H9 (cell line): ENCODE measurements around the gene TAGLN. TPM values are rescaled to one million over a fixed set of nuclear protein-coding genes. Genes with fewer than 3 reads are reported as not detected.

Experiments
- DNase-seq: peaks from one replicate; pipeline ENCODE4 v3.0.0-alpha.2; 2017
- H2AFZ ChIP-seq: one replicate; pipeline ENCODE4 v1.6.1; 2013; ENCODE audit warnings: mild to moderate bottlenecking, low read length, control low read depth, moderate library complexity
- H2AK5ac ChIP-seq: 2 replicates; pipeline ENCODE4 v1.6.1; 2013; ENCODE audit warnings: low read length, control low read depth, mixed read lengths; ENCODE audit not compliant: insufficient read length
- H2BK120ac ChIP-seq: one replicate; pipeline ENCODE4 v1.6.1; 2013; ENCODE audit warnings: low read depth, mild to moderate bottlenecking, low read length, control low read depth, inconsistent platforms; ENCODE audit not compliant: poor library complexity, severe bottlenecking
- H2BK12ac ChIP-seq: 2 replicates; pipeline ENCODE4 v1.6.1; 2013; ENCODE audit warnings: low read length, control low read depth, mixed read lengths, low read depth; ENCODE audit not compliant: insufficient read length
- H2BK15ac ChIP-seq: 2 replicates; pipeline ENCODE4 v1.6.1; 2013; ENCODE audit warnings: low read depth, low read length, control low read depth
- H2BK20ac ChIP-seq: one replicate; pipeline ENCODE4 v1.6.1; 2013; ENCODE audit warnings: low read depth, mild to moderate bottlenecking, low read length, control low read depth, inconsistent platforms; ENCODE audit not compliant: poor library complexity, severe bottlenecking
- H2BK5ac ChIP-seq: 2 replicates; pipeline ENCODE4 v1.6.1; 2013; ENCODE audit warnings: low read length, control low read depth, mixed read lengths; ENCODE audit not compliant: insufficient read length
- H3K14ac ChIP-seq: 2 replicates; pipeline ENCODE4 v1.6.1; 2013; ENCODE audit warnings: low read length, control low read depth; ENCODE audit not compliant: insufficient read depth
- H3K18ac ChIP-seq: 2 replicates; pipeline ENCODE4 v1.6.1; 2013; ENCODE audit warnings: low read depth, mild to moderate bottlenecking, mixed read lengths, low read length, control low read depth; ENCODE audit not compliant: insufficient read length
- H3K23ac ChIP-seq: 2 replicates; pipeline ENCODE4 v1.6.1; 2013; ENCODE audit warnings: low read length, control low read depth, mixed read lengths, low read depth; ENCODE audit not compliant: insufficient read length
- H3K23me2 ChIP-seq: 2 replicates; pipeline ENCODE4 v1.6.1; 2013; ENCODE audit warnings: low read depth, mild to moderate bottlenecking, mixed read lengths, low read length, control low read depth; ENCODE audit not compliant: insufficient read length, poor library complexity, severe bottlenecking
- H3K27ac ChIP-seq: 2 replicates; pipeline ENCODE4 v1.5.1; 2013; ENCODE audit warnings: low read length, control low read depth, mixed read lengths, low read depth; ENCODE audit not compliant: insufficient read length
- H3K27me3 ChIP-seq: 2 replicates; pipeline ENCODE4 v1.6.1; 2013; ENCODE audit warnings: low read length, control low read depth, inconsistent platforms; ENCODE audit not compliant: insufficient read depth
- H3K4ac ChIP-seq: 2 replicates; pipeline ENCODE4 v1.6.1; 2013; ENCODE audit warnings: low read depth, mild to moderate bottlenecking, control low read depth, inconsistent platforms, low read length, moderate library complexity
- H3K4me1 ChIP-seq: 2 replicates; pipeline ENCODE4 v1.6.1; 2013; ENCODE audit warnings: low read length, control low read depth, inconsistent platforms; ENCODE audit not compliant: insufficient read depth
- H3K4me2 ChIP-seq: 2 replicates; pipeline ENCODE4 v1.6.1; 2013; ENCODE audit warnings: low read length, control low read depth, mixed read lengths; ENCODE audit not compliant: insufficient read length, insufficient read depth
- H3K56ac ChIP-seq: 2 replicates; pipeline ENCODE4 v1.6.1; 2013; ENCODE audit warnings: low read depth, mild to moderate bottlenecking, mixed read lengths, low read length, control low read depth; ENCODE audit not compliant: insufficient read length
- H3K79me1 ChIP-seq: 2 replicates; pipeline ENCODE4 v1.6.1; 2013; ENCODE audit warnings: low read depth, mild to moderate bottlenecking, moderate library complexity, low read length, control low read depth, inconsistent platforms; ENCODE audit not compliant: insufficient read depth, poor library complexity, severe bottlenecking
- H3K79me2 ChIP-seq: 2 replicates; pipeline ENCODE4 v1.6.1; 2013; ENCODE audit warnings: low read length, control low read depth, inconsistent platforms; ENCODE audit not compliant: insufficient read depth
- H3K9ac ChIP-seq: 2 replicates; pipeline ENCODE4 v1.6.1; 2013; ENCODE audit warnings: low read length, control low read depth, mixed read lengths; ENCODE audit not compliant: insufficient read length; ENCODE audit errors: extremely low read depth
- H3K9me3 ChIP-seq: one replicate; pipeline ENCODE4 v1.6.1; 2013; ENCODE audit warnings: low read depth, low read length, inconsistent platforms; ENCODE audit not compliant: control insufficient read depth
- H3T11ph ChIP-seq: one replicate; pipeline ENCODE4 v1.6.1; 2013; ENCODE audit warnings: mild to moderate bottlenecking, low read length, control low read depth, inconsistent platforms
- H4K20me1 ChIP-seq: one replicate; pipeline ENCODE4 v1.6.1; 2013; ENCODE audit not compliant: control insufficient read depth, insufficient read length, insufficient read depth
- H4K5ac ChIP-seq: 2 replicates; pipeline ENCODE4 v1.6.1; 2013; ENCODE audit warnings: low read depth, mild to moderate bottlenecking, mixed read lengths, low read length, control low read depth; ENCODE audit not compliant: insufficient read length
- H4K8ac ChIP-seq: replicated peaks from 2 replicates; pipeline ENCODE4 v1.6.1; 2013; ENCODE audit warnings: low read length, control low read depth, mixed read lengths, low read depth; ENCODE audit not compliant: insufficient read length
- H4K91ac ChIP-seq: 2 replicates; pipeline ENCODE4 v1.6.1; 2013; ENCODE audit warnings: low read depth, mild to moderate bottlenecking, moderate library complexity, mixed read lengths, low read length, control low read depth; ENCODE audit not compliant: insufficient read length
- H3K27ac Mint-ChIP-seq, 3 experiments: 2 replicates in 2 of 3; 3 replicates in 1 of 3; pipeline ENCODE4 v1.8.0; 2020 to 2021; ENCODE audit warnings: mixed read lengths in 3 of 3, mild to moderate bottlenecking in 1 of 3, moderate library complexity in 1 of 3
- H3K27me3 Mint-ChIP-seq: 2 replicates; pipeline ENCODE4 v1.8.0; 2021; ENCODE audit warnings: low read depth, mild to moderate bottlenecking, moderate library complexity, mixed read lengths
- H3K36me3 Mint-ChIP-seq, 3 experiments: 2 replicates in 2 of 3; 3 replicates in 1 of 3; pipeline ENCODE4 v1.8.0; 2020 to 2021; ENCODE audit warnings: low read depth in 3 of 3, mixed read lengths in 3 of 3; ENCODE audit not compliant: insufficient read depth in 1 of 3
- H3K4me1 Mint-ChIP-seq, 2 experiments: 2 replicates each; pipeline ENCODE4 v1.8.0; 2020; ENCODE audit warnings: mixed read lengths in 2 of 2
- H3K4me3 Mint-ChIP-seq, 2 experiments: 2 replicates in 1 of 2; 3 replicates in 1 of 2; pipeline ENCODE4 v1.8.0; 2020 to 2021; ENCODE audit warnings: mild to moderate bottlenecking in 2 of 2, mixed read lengths in 2 of 2, moderate library complexity in 1 of 2
- H3K9me3 Mint-ChIP-seq, 2 experiments: 2 replicates in 1 of 2; 3 replicates in 1 of 2; pipeline ENCODE4 v1.8.0; 2020; ENCODE audit warnings: mild to moderate bottlenecking in 2 of 2, mixed read lengths in 2 of 2, moderate library complexity in 1 of 2
- WGBS: extraction: QIAGEN DNeasy Blood & Tissue Kit; methylation state at CpG from one replicate; pipeline ENCODE4 v1.1.7; 2013; ENCODE audit warnings: missing lambda C conversion rate, low lambda C conversion rate, mixed read lengths; ENCODE audit not compliant: insufficient read length; ENCODE audit errors: extremely low coverage; 5-methylcytosine and 5-hydroxymethylcytosine counted together
- total RNA-seq: library from RNA; stranded (reverse); gene quantifications from 2 replicates; pipeline ENCODE4 v1.2.1, GENCODE V29; 2021
- TF ChIP-seq, protein P1 (sequence below): fragments of 200-600 bp; sonication (generic); conservative IDR thresholded peaks from 3 replicates; pipeline ENCODE4 v1.8.0; 2021; ENCODE audit warnings: antibody characterized with exemption, mild to moderate bottlenecking

Gene TAGLN
- total RNA-seq, 1 experiment from 2014 or later = 176 TPM

DNA sequence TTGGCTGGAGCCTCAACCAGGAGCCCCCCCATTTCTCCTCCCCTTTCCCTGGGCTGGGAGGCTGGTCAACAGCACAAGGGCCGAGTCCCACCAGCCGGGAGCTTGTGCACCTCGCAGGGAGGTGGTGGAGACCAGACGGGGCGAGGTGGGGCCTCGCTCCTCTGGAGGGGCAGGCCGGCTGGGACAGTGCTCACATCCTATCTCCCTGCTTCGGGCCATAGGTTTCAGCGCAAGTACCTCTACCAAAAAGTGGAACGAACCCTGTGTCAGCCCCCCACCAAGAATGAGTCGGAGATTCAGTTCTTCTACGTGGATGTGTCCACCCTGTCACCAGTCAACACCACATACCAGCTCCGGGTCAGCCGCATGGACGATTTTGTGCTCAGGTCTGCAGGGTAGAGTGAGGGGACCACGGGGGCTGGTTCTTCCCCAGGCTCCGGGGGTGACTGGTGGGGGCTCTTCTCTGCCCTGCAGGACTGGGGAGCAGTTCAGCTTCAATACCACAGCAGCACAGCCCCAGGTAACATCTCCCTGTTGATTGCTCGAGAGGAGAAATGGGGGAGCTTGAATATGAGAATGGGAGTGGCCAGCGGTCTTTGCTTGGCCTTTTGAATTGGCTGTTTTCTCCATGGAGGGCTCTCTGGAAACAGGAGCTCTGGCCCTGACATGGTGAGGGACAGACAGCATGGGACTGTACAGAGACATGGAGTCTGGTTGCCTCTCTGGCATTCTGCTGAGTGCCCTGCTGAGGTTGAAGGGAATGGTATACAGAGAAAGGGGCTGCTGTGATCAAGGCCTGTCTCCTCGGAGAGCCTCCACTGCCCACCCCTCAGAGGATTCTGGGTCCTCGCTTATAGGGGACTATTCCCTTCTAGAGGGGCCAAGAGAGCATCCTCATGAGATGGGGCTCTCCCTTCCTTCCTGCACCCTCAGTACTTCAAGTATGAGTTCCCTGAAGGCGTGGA is 17.3 kb upstream of the TAGLN start:
- Histone ChIP-seq H2BK15ac (no peak overlapping the region), H3K56ac (no peak overlapping the region), H2BK12ac (no peak overlapping the region), H2AK5ac (no peak overlapping the region), H4K5ac (no peak overlapping the region), H3K79me1 (no peaks in the 10 kb centered on the region), H2AFZ (no peak overlapping the region), H4K91ac (no peak overlapping the region), H3K9me3 (no peaks in the 10 kb centered on the region), H3K23me2 (peaks cover 14% of the 10 kb centered on the region), H3K27me3 (no peaks in the 10 kb centered on the region), H3K79me2 (no peaks in the 10 kb centered on the region), H2BK20ac (no peak overlapping the region), H3K18ac (no peak overlapping the region), H4K20me1 (no peaks in the 10 kb centered on the region), H3K4ac (no peak overlapping the region), H3K4me1 (peaks cover 6% of the 10 kb centered on the region; the same call in 1 of the 2 replicates), H3T11ph (no peak overlapping the region), H2BK5ac (no peak overlapping the region), H4K8ac (no peak overlapping the region), H3K14ac (no peak overlapping the region), H3K9ac (no peak overlapping the region), H3K23ac (no peak overlapping the region), H3K27ac (no peak overlapping the region), H3K4me2 (no peak overlapping the region), H2BK120ac (no peak overlapping the region)
- no CpG with 5 or more reads among the region's 22 CpGs for WGBS
- TF ChIP-seq, protein P1, sequence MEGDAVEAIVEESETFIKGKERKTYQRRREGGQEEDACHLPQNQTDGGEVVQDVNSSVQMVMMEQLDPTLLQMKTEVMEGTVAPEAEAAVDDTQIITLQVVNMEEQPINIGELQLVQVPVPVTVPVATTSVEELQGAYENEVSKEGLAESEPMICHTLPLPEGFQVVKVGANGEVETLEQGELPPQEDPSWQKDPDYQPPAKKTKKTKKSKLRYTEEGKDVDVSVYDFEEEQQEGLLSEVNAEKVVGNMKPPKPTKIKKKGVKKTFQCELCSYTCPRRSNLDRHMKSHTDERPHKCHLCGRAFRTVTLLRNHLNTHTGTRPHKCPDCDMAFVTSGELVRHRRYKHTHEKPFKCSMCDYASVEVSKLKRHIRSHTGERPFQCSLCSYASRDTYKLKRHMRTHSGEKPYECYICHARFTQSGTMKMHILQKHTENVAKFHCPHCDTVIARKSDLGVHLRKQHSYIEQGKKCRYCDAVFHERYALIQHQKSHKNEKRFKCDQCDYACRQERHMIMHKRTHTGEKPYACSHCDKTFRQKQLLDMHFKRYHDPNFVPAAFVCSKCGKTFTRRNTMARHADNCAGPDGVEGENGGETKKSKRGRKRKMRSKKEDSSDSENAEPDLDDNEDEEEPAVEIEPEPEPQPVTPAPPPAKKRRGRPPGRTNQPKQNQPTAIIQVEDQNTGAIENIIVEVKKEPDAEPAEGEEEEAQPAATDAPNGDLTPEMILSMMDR = no peak
- Mint-ChIP-seq H3K9me3 (no peaks in the 10 kb centered on the region), H3K27ac (no peak overlapping the region; a peak in 1 of 7 replicates), H3K36me3 (peaks cover 0 to 16% (median 13%) of the 10 kb centered on the region in 3 experiments; a peak in 4 of 7 replicates), H3K4me3 (no peak overlapping the region), H3K27me3 (peaks cover 4% of the 10 kb centered on the region; the same call in 1 of the 2 replicates), H3K4me1 (peaks cover 21 to 28% of the 10 kb centered on the region in 2 experiments)
- DNase-seq = peak; percentile 23
